ENCODE results near the gene CCR7.

- no peak for TF ChIP-seq CHD2 (IDR thresholded peaks at IDR 0.05; ENCODE audit: low read length, partially characterized antibody)
- no peak for TF ChIP-seq CTCF (IDR thresholded peaks at IDR 0.05)
- no peak for TF ChIP-seq USF2 (IDR thresholded peaks at IDR 0.05; ENCODE audit: borderline replicate concordance, low read depth, low read length)
- no peak for TF ChIP-seq EP300 (IDR thresholded peaks at IDR 0.05; ENCODE audit: borderline replicate concordance in 1 of 2, low read depth in 1 of 2, low read length in 1 of 2)
- no peak for TF ChIP-seq REST (IDR thresholded peaks at IDR 0.05; ENCODE audit: low read depth, low read length)
- TF ChIP-seq PBX3 (IDR thresholded peaks at IDR 0.05), result no peak
- no peak for TF ChIP-seq EZH2phosphoT487 (IDR thresholded peaks at IDR 0.05; ENCODE audit: borderline replicate concordance, low read depth)
- no peak for TF ChIP-seq NFIC (IDR thresholded peaks at IDR 0.05; ENCODE audit: borderline replicate concordance)
Measured at GRCh38 chr17:40563220-40564052, 1.8 kb downstream of the CCR7 start.

Data from SK-N-SH (cell line).